ENCODE data around the gene LLCFC1.

LLCFC1 gene

GRCh38 chr7:142910481-142910880 is 28.8 kb upstream of the LLCFC1 start:
- DNase-seq (ENCODE audit: low spot score) = no peak

GRCh38 chr7:142913051-142913450 is 26.2 kb upstream of the LLCFC1 start:
- DNase-seq (ENCODE audit: low spot score) = no peak

- DNase-seq (ENCODE audit: low spot score) = no peak
Measured at GRCh38 chr7:142913566-142913965, 25.7 kb upstream of the LLCFC1 start.

- no peak for DNase-seq (ENCODE audit: low spot score)
Measured at GRCh38 chr7:142914121-142914520, 25.2 kb upstream of the LLCFC1 start.

- no peak for DNase-seq (ENCODE audit: low spot score)
Measured at GRCh38 chr7:142915315-142915714, 24.0 kb upstream of the LLCFC1 start.

GRCh38 chr7:142916508-142916907 is 22.8 kb upstream of the LLCFC1 start:
- no peak for DNase-seq (ENCODE audit: low spot score)

GRCh38 chr7:142917447-142917846 is 21.8 kb upstream of the LLCFC1 start:
- no peak for DNase-seq (ENCODE audit: low spot score)

GRCh38 chr7:142918901-142919300 is 20.4 kb upstream of the LLCFC1 start:
- no peak for DNase-seq (ENCODE audit: low spot score)

GRCh38 chr7:142919656-142920055 is 19.6 kb upstream of the LLCFC1 start:
- DNase-seq (ENCODE audit: low spot score) = no peak

GRCh38 chr7:142923391-142923790 is 15.9 kb upstream of the LLCFC1 start:
- no peak for DNase-seq (ENCODE audit: low spot score)

- peak; percentile 19 for DNase-seq (ENCODE audit: low spot score)
Measured at GRCh38 chr7:142925413-142925812, 13.9 kb upstream of the LLCFC1 start.

GRCh38 chr7:142927085-142927745 is 12.1 kb upstream of the LLCFC1 start:
- no peak for DNase-seq (ENCODE audit: low spot score)

- no peak for DNase-seq (ENCODE audit: low spot score)
Measured at GRCh38 chr7:142927949-142928348, 11.3 kb upstream of the LLCFC1 start.

GRCh38 chr7:142930126-142930730 is 9.1 kb upstream of the LLCFC1 start:
- no peak for DNase-seq (ENCODE audit: low spot score)

- DNase-seq (ENCODE audit: low spot score) = no peak
Measured at GRCh38 chr7:142932386-142933091, 6.7 kb upstream of the LLCFC1 start.

- DNase-seq (ENCODE audit: low spot score) = no peak
Measured at GRCh38 chr7:142933092-142933475, 6.2 kb upstream of the LLCFC1 start.

- no peak for DNase-seq (ENCODE audit: low spot score)
Measured at GRCh38 chr7:142933624-142934023, 5.7 kb upstream of the LLCFC1 start, which contains the start of gene TRPV5. TSS of gene TRPV5 (minus strand) at chr7:142933746. CDS start at chr7:142933459, 287 bp downstream.

GRCh38 chr7:142934056-142934455 is 5.2 kb upstream of the LLCFC1 start:
- no peak for DNase-seq (ENCODE audit: low spot score)

- DNase-seq (ENCODE audit: low spot score) = no peak
Measured at GRCh38 chr7:142935941-142936565, 3.2 kb upstream of the LLCFC1 start.

- no peak for DNase-seq (ENCODE audit: low spot score)
Measured at GRCh38 chr7:142938611-142939010, 673 bp upstream of the LLCFC1 start.

- DNase-seq (ENCODE audit: low spot score) = no peak
Measured at GRCh38 chr7:142940966-142941535, 1.8 kb downstream of the LLCFC1 start.

- no peak for DNase-seq (ENCODE audit: low spot score)
Measured at GRCh38 chr7:142941541-142941940, 2.3 kb downstream of the LLCFC1 start.

GRCh38 chr7:142942746-142943145 is 3.5 kb downstream of the LLCFC1 start:
- no peak for DNase-seq (ENCODE audit: low spot score)
